NCI-H2107 (cell line): ENCODE measurements around the gene METTL22.

ENCODE experiments used
- DNase-seq: peaks from one replicate; lab custom pipeline; 2025; lab: John Stamatoyannopoulos, UW

The METTL22 gene

DNA sequence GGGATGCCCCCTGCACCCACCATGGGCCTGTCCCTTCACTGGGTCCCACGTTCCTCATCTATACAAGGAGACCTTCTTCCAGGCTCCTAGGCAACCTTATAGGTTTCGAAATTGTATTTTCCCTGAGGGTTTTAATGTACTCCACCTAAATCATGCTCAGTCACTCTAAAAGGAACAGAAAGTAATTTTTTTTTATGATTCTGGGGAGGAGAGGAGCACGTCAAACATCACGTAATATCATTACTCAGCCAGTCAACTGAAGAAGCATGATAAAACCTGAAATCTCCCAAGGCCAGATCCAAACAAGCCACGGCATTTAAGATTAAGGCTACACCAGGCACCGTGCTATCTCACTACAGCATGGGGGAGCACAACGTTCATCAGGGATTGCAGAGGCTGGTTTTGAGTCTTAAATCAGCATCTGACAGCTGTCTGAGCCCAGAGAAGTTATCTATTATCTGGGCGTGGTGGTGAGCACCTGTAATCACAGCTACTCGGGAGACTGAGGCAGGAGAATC lies 27.3 kb upstream of the METTL22 start:
- DNase-seq, result no peak

DNA sequence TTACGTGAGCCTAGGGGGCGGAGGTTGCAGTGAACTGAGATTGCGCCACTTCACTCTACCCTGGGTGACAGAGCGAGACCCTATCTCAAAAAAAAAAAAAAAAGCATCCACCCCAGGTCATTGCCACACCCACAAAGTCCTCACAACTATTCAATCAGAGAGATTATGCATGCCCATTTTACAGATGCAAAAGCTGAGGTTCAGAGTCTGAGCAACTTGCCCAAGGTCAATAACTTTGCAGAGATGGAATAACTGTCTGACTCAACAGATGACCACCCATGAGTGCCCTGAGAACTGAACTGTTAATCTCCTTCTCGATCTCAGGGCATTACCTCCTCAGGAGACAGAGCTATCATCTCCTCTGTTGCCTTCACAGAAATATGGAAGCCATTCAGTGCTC lies 25.7 kb upstream of the METTL22 start:
- DNase-seq, result no peak

- DNase-seq, result no peak
These were observed 24.9 kb upstream of the METTL22 start for GRCh38 chr16:8596581-8596980.

GRCh38 chr16:8600144-8600775 lies 21.2 kb upstream of the METTL22 start:
- DNase-seq, result no peak

DNA sequence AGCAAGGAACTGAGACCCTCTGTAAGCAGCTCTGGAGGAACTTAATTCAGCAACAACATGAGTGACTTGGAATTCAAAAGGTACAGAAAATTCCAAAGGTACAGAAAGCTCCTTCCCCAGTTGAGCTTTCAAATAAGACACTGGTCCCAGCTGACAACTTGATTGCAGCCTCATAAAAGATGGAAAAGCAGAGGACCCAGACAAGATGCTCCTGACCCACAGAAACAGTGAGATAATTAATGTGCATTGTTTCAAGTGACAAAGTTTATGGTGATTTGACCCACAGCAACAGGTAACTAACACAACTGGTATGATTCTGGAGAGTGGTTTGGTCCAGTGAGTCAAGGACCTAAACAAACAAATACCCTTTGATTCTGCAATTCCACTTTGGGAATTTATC lies 15.9 kb upstream of the METTL22 start:
- no peak for DNase-seq

- no peak for DNase-seq
These were observed 14.3 kb upstream of the METTL22 start for GRCh38 chr16:8607214-8607613.

- no peak for DNase-seq
These were observed 10.4 kb upstream of the METTL22 start for GRCh38 chr16:8611122-8611521.

DNA sequence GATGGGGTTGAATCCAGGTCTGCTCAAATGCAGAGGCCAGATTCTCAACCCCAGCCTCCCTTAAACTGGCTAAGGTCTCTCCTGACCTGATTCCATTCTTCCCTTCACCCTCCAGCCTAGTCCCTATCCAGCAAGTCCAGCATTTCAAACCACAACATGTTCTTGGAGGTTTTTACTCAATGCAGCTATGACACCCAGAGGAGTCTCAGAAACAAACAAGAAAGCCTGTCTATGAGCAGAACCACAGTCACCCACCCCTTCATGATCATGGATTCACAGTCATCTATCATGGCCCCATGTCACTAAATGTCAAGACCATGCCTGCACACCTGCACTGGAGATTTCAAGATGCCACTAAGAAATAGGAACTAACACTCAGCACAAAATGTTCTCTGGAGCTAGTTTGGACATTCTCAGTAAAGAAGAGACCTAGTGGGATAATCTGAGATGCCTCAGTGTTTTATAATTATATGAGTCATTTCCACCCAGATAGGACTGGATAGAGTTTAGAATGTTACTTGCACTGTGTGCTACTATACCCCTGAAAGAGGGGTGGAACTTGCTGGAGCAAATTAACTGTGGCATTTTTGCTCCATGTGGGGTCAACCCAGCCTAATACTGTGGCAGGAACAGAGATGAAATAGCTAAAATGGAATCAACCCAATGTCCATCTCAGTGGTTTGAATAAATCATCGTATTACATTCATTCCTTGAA lies 9.5 kb upstream of the METTL22 start:
- no peak for DNase-seq

GRCh38 chr16:8614435-8615029 lies 7.0 kb upstream of the METTL22 start:
- DNase-seq, result no peak

DNA sequence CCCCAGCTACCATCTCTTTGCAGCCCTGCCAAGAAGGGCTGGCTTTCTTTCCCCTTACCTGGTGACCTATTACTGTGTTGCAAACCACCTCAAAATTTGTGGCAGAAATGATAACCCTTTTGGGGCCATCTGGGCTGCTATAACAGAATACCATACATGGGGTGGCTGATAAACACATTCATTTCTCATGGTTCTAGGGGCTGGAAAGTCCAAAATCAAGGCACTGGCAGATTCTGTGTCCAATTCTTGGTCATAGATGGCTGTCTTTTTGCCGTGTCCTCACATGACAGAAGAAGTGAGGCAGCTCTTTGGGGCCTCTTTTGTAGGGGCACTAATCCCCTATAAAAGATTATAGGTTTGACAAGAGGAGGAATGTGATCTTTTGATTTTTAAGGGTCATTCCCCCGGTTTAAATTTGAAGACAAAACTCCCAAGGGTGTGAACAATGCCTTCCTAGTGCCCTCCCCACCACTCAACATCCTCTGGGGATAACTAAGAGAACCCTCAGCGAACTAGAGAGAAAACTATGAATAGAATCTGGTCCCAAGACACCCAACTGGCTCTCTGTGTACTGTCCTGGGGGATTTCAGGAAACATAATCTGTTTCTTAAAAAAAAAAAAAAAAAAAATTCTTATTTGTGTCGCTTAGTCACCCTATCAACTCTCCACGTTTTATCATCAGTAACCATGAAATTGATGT lies 1.7 kb upstream of the METTL22 start:
- no peak for DNase-seq

- DNase-seq, result no peak
These were observed 963 bp upstream of the METTL22 start for GRCh38 chr16:8620535-8620934.

DNA sequence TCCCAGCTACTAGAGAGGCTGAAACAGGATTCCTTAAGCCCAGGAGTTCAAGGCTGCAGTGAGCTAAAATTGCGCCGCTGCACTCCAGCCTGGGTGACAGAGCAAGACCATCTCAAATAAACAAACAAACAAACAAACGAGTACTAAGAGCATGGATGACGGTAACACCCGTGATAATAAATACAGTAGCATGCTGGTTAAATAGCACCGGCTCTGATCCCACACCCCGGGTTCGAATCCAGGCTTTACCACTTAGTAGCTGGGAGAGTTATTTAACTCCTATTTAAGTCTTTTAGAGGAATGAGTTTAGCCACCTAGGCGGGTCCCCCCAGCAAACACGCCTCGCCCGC lies 301 bp upstream of the METTL22 start:
- no peak for DNase-seq

GRCh38 chr16:8622315-8622656 lies 788 bp downstream of the METTL22 start:
- DNase-seq, result no peak

- DNase-seq, result no peak
These were observed 2.1 kb downstream of the METTL22 start for GRCh38 chr16:8623634-8624033.

DNA sequence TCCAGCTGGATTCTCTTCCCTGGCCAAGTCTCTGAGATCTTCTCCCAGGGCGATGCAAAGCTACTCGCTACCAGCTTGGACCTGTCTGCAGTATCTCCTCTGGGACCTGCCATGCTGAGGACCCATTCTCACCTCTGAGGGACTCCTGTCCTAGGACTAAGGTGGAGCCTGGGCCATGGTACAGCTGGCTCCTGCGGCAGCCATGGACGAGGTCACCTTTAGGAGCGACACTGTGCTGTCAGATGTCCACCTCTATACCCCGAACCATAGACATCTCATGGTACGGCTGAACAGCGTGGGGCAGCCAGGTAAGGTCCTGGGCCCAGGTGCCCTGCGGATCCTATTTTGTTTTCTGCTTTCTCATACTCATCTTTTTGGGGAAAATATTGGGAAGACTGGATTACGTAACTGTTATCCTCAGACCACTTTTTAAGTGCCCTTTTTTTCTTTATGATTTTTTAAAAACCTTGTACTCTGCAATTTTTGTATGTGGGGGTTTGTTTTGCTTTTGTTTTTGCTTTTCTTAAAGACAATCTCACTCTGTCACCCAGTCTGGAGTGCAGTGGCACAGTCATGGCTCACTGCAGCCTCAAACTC lies 4.1 kb downstream of the METTL22 start:
- no peak for DNase-seq

DNA sequence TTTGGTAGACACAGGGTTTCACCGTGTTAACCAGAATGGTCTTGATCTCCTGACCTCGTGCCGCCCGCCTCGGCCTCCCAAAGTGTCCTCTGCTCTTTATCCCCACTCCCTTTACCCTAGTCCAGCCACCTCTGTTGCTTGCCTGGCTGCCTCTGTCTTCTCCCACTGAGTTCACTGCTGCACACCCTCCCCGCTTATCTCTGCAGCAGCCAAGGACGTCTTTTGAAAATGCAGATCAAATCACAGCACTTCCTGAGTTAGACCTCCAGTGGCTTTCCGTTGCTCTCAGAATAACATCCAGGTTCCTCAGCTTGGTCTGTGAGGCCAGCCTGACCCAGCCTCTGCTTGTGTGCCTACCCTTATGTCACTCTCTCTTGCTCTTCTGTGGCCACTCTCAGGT lies 5.4 kb downstream of the METTL22 start:
- DNase-seq, result no peak

DNA sequence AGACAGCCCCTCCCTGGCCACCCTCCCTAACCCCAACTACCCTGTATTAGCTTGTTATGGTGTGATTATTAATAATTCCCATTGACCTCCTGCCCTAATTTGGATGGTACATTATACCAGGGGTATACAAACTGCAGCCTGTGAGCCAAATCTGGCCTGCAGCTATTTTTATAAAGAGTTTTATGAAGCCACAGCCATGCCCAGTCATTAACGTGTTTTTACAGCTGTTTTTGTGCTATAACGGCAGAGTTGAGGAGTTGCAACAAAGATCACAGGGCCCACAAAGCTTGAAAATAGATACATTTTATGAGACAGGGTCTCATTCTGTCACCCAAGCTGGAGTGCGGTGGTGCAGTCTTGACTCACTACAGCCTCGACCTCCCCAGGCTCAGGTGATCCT lies 6.0 kb downstream of the METTL22 start:
- no peak for DNase-seq

GRCh38 chr16:8628981-8629725 lies 7.7 kb downstream of the METTL22 start:
- DNase-seq, result no peak

- DNase-seq, result no peak
These were observed 8.9 kb downstream of the METTL22 start for GRCh38 chr16:8630255-8630953.

- no peak for DNase-seq
These were observed 9.9 kb downstream of the METTL22 start for GRCh38 chr16:8631373-8631772.

- DNase-seq, result no peak
These were observed 10.4 kb downstream of the METTL22 start for GRCh38 chr16:8631818-8632465.
